ENCODE measurements around the gene MYO1D. TPM values are rescaled to one million over a fixed set of nuclear protein-coding genes. Genes with fewer than 3 reads are reported as not detected.

The MYO1D gene
- total RNA-seq, 1 donor from 2014 or later, result 18.0 TPM

DNA sequence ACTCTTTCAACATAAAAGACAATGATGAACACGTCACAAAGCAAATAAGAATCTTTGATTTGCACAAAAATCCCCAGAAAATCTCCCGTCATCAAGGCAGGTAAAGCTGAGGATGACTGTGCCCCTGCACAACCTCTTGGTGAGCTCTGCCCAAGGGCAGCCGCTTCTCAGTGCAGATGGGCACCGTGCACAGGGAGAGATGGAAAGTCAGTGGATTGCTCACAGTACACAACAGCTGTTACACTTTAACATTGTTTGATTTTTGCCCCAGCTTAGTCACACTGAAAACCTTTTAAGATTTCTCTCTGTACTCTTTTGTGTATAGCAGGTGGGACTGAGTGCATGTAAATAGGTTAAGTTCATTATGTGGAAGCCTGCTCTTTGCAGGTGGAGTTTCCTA, 285.9 kb downstream of the MYO1D start:
- Histone ChIP-seq H3K4me3 (ENCODE audit: insufficient read depth, low read depth, low read length) (no peak overlapping the region), H3K27me3 (ENCODE audit: insufficient read depth, low read length) (no peaks in the 10 kb centered on the region), H2AFZ (ENCODE audit: low read depth, low read length) (no peak overlapping the region), H3K27ac (ENCODE audit: low read depth, low read length) (no peak overlapping the region), H3K4me1 (ENCODE audit: insufficient read depth, low read length) (peaks cover 3% of the 10 kb centered on the region), H3K36me3 (ENCODE audit: insufficient read depth, low read length) (no peaks in the 10 kb centered on the region), H4K20me1 (ENCODE audit: insufficient read depth, low read length) (no peaks in the 10 kb centered on the region), H3K4me2 (ENCODE audit: low read length) (no peak overlapping the region), H3K9me3 (ENCODE audit: insufficient read depth, low read depth, low read length) (no peaks in the 10 kb centered on the region), H3K79me2 (ENCODE audit: insufficient read depth, low read length) (no peaks in the 10 kb centered on the region), H3K9ac (ENCODE audit: low read length) (no peak overlapping the region)
- TF ChIP-seq CTCF (IDR thresholded peaks at IDR 0.05; ENCODE audit: insufficient read depth, low read depth, low read length) (no peak), EZH2 (IDR thresholded peaks at IDR 0.05; ENCODE audit: insufficient read depth, low read length) (no peak)
- FAIRE-seq (no peak), DNase-seq (ENCODE audit: low read depth) (no peak)
- Mint-ChIP-seq H3K36me3 (ENCODE audit: low read depth, unreplicated experiment) (no peaks in the 10 kb centered on the region), H3K9me3 (ENCODE audit: unreplicated experiment) (peaks cover 4% of the 10 kb centered on the region), H3K27me3 (ENCODE audit: low read depth, unreplicated experiment) (no peaks in the 10 kb centered on the region), H3K4me1 (ENCODE audit: low read depth, unreplicated experiment) (no peaks in the 10 kb centered on the region), H3K4me3 (ENCODE audit: unreplicated experiment) (no peak overlapping the region), H3K27ac (ENCODE audit: unreplicated experiment) (no peak overlapping the region)

- Histone ChIP-seq H3K4me3 (ENCODE audit: insufficient read depth, low read depth, low read length) (no peak overlapping the region), H4K20me1 (ENCODE audit: insufficient read depth, low read length) (no peaks in the 10 kb centered on the region), H3K4me2 (ENCODE audit: low read length) (no peak overlapping the region), H3K79me2 (ENCODE audit: insufficient read depth, low read length) (no peaks in the 10 kb centered on the region), H2AFZ (ENCODE audit: low read depth, low read length) (no peak overlapping the region), H3K9ac (ENCODE audit: low read length) (no peak overlapping the region), H3K4me1 (ENCODE audit: insufficient read depth, low read length) (peaks cover 3% of the 10 kb centered on the region), H3K9me3 (ENCODE audit: insufficient read depth, low read depth, low read length) (no peaks in the 10 kb centered on the region), H3K36me3 (ENCODE audit: insufficient read depth, low read length) (no peaks in the 10 kb centered on the region), H3K27ac (ENCODE audit: low read depth, low read length) (no peak overlapping the region), H3K27me3 (ENCODE audit: insufficient read depth, low read length) (no peaks in the 10 kb centered on the region)
- TF ChIP-seq CTCF (IDR thresholded peaks at IDR 0.05; ENCODE audit: insufficient read depth, low read depth, low read length), result no peak
- TF ChIP-seq EZH2 (IDR thresholded peaks at IDR 0.05; ENCODE audit: insufficient read depth, low read length), result no peak
- Mint-ChIP-seq H3K27ac (ENCODE audit: unreplicated experiment) (no peak overlapping the region), H3K36me3 (ENCODE audit: low read depth, unreplicated experiment) (peaks cover 2% of the 10 kb centered on the region), H3K4me3 (ENCODE audit: unreplicated experiment) (no peak overlapping the region), H3K9me3 (ENCODE audit: unreplicated experiment) (peaks cover 4% of the 10 kb centered on the region), H3K4me1 (ENCODE audit: low read depth, unreplicated experiment) (no peaks in the 10 kb centered on the region), H3K27me3 (ENCODE audit: low read depth, unreplicated experiment) (no peaks in the 10 kb centered on the region)
- DNase-seq (ENCODE audit: low read depth), result no peak
- FAIRE-seq, result no peak
Measured at GRCh38 chr17:32588982-32589381, 287.9 kb downstream of the MYO1D start.

DNA sequence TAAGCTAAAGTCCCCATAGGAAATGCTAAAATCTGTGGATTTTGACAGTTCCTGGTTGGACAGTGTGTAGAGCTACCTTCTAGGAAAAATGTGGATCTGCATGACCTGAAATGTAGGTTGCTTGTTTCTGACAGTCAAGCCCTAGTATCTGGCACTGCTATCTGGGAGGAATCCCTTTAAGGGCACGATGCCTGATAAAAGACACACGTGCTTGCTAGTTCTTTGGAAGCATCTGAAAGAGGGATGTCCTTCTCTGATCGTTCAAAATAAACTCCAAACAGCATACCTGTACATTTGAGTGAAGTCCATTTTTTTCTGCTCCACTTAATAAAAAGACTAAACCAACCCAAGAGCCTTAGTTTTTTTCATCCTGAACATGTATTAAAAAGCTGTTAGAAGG, 288.8 kb downstream of the MYO1D start:
- H3K27me3 Mint-ChIP-seq (ENCODE audit: low read depth, unreplicated experiment), result no peaks in the 10 kb centered on the region
- no peak overlapping the region for H3K27ac Mint-ChIP-seq (ENCODE audit: unreplicated experiment)
- no peak overlapping the region for H3K4me2 ChIP-seq (ENCODE audit: low read length)
- H3K79me2 ChIP-seq (ENCODE audit: insufficient read depth, low read length), result no peaks in the 10 kb centered on the region
- no peak overlapping the region for H3K27ac ChIP-seq (ENCODE audit: low read depth, low read length)
- no peak for TF ChIP-seq EZH2 (IDR thresholded peaks at IDR 0.05; ENCODE audit: insufficient read depth, low read length)
- no peak for TF ChIP-seq CTCF (IDR thresholded peaks at IDR 0.05; ENCODE audit: insufficient read depth, low read depth, low read length)
- DNase-seq (ENCODE audit: low read depth) (no peak), FAIRE-seq (peak; percentile 23)
- H4K20me1 ChIP-seq (ENCODE audit: insufficient read depth, low read length), result no peaks in the 10 kb centered on the region
- no peak overlapping the region for H3K4me3 Mint-ChIP-seq (ENCODE audit: unreplicated experiment)
- no peaks in the 10 kb centered on the region for H3K36me3 ChIP-seq (ENCODE audit: insufficient read depth, low read length)
- H3K27me3 ChIP-seq (ENCODE audit: insufficient read depth, low read length), result no peaks in the 10 kb centered on the region
- H3K9me3 Mint-ChIP-seq (ENCODE audit: unreplicated experiment), result peaks cover 9% of the 10 kb centered on the region
- no peak overlapping the region for H3K4me3 ChIP-seq (ENCODE audit: insufficient read depth, low read depth, low read length)
- peaks cover 3% of the 10 kb centered on the region for H3K4me1 ChIP-seq (ENCODE audit: insufficient read depth, low read length)
- H3K9ac ChIP-seq (ENCODE audit: low read length), result no peak overlapping the region
- no peak overlapping the region for H2AFZ ChIP-seq (ENCODE audit: low read depth, low read length)
- H3K4me1 Mint-ChIP-seq (ENCODE audit: low read depth, unreplicated experiment), result no peaks in the 10 kb centered on the region
- H3K9me3 ChIP-seq (ENCODE audit: insufficient read depth, low read depth, low read length), result no peaks in the 10 kb centered on the region
- H3K36me3 Mint-ChIP-seq (ENCODE audit: low read depth, unreplicated experiment), result peaks cover 2% of the 10 kb centered on the region
